Pancreas (tissue), 10 donors: ENCODE results near the gene PACRG. TPM values are rescaled to one million over a fixed set of nuclear protein-coding genes. Genes with fewer than 3 reads are reported as not detected.

Source experiments
- ATAC-seq, 4 donors: fragments of 200-7000 bp; cut with Tn5 transposase; one replicate each; pipeline versions ENCODE4 v1.8.0 to v1.9.1; 2020; ENCODE audit warnings: mild to moderate bottlenecking in 4 of 4, moderate library complexity in 4 of 4
- DNase-seq, 6 donors: peaks; one replicate each; pipeline ENCODE4 v3.0.0-alpha.2; 2020
- FAIRE-seq: peaks from 2 replicates; lab custom pipeline; 2012; peaks lifted over from hg19 to GRCh38; lab: Jason Lieb, UNC
- H3K27ac ChIP-seq, 4 donors: fragments of 200-600 bp; sonication (generic); 1 replicate in 3 of 4; 2 replicates in 1 of 4; pipeline versions ENCODE4 v1.5.0 to v1.8.0; 2020
- H3K27me3 ChIP-seq, 4 donors: fragments of 200-600 bp; one replicate each; pipeline ENCODE4 v1.8.0; 2021
- H3K36me3 ChIP-seq, 3 donors: fragments of 200-600 bp; sonication (generic) in 1 of 3; one replicate each; pipeline versions ENCODE4 v1.5.0 to v1.8.0; 2020 to 2021
- H3K4me1 ChIP-seq, 3 donors: fragments of 200-600 bp; one replicate each; pipeline ENCODE4 v1.8.0; 2021
- H3K4me3 ChIP-seq, 4 donors: fragments of 200-600 bp; sonication (generic) in 2 of 4; one replicate each; pipeline versions ENCODE4 v1.5.0 to v1.8.0; 2020 to 2021
- H3K9me3 ChIP-seq, 4 donors: fragments of 200-600 bp; one replicate each; pipeline ENCODE4 v1.8.0; 2021
- CTCF ChIP-seq, 4 donors: fragments of 200-600 bp; sonication (generic) in 3 of 4; IDR thresholded peaks; one replicate each; pipeline versions ENCODE4 v1.5.0 to v1.8.0; 2021; ENCODE audit warnings: antibody characterized with exemption in 4 of 4
- WGBS, 2 donors: extraction: QIAGEN DNeasy Blood & Tissue Kit; methylation state at CpG; one replicate each; pipeline ENCODE4 v1.1.7; 2013; 5-methylcytosine and 5-hydroxymethylcytosine counted together
- intact Hi-C, 3 donors: fragments of 100-400 bp; cut with DNase I; formaldehyde crosslinking; loops; one replicate each; pipeline versions ENCODE4 v1.11.1 to v1.14.2; 2022
- polyA plus RNA-seq, 2 donors: library from polyadenylated mRNA; stranded (reverse); fragments of 200-250 nt; gene quantifications; one replicate each; pipeline ENCODE4 v1.2.3, GENCODE V29; 2013
- total RNA-seq, 6 donors: library from RNA; stranded (reverse); fragmentation: NEBNext Ultra II Directional in 4 of 6; extraction: Animal tissue kit (Norgen Biotek cat#: 25700) in 4 of 6; gene quantifications; one replicate each; pipeline versions ENCODE4 v1.2.1 to v1.2.4, GENCODE V29; 2021 to 2023
- donor health status: healthy with polysubstance abuse.
- donor health status: DM: no; HTN: no; CAD: no; lungs with moderate emphysema.
- donor health status: DM: no; HTN: no; CAD: no.
- donor health status: control.
- donor health status: control.
- donor health status: Bipolar disorder and iron deficiency.
- donor health status: DM: yes; HTN: yes; CAD: no.
- donor health status: DM: no; HTN: no; CAD: no.
- donor health status: DM: no; HTN: no; CAD: no.
- donor health status: DM: yes; HTN: yes; CAD: no.

Gene PACRG
- total and polyA plus RNA-seq, 8 donors = 2.5 to 7.1 (median 3.5) TPM

DNA sequence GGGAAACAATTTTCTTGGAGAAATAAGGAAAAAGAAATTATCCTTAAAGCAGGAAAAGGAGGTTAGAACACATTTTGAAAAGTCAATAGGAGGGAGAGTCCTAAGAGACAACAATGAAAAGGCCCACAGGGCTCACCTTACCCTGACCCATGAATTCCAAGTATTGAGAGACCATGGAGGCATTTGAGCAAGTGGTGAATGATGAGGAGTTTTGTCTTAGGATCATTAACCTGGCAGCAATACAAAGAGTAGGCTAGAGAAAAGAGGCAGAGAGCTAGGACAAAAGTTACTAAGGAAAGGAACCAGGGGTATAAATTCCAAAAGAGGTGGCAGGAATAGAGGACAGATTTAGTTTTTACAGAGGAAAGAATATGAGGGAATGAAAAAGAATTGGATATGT is 44.7 kb downstream of the PACRG start:
- no peak overlapping the region for H3K27ac ChIP-seq
- H3K36me3 ChIP-seq = no peaks in the 10 kb centered on the region
- H3K9me3 ChIP-seq = no peaks in the 10 kb centered on the region
- no peak for FAIRE-seq
- H3K4me1 ChIP-seq = no peaks in the 10 kb centered on the region
- ATAC-seq = no peak
- H3K27me3 ChIP-seq = no peaks in the 10 kb centered on the region
- no peak overlapping the region for H3K4me3 ChIP-seq
- no peak for DNase-seq
- intact Hi-C loops = no loop called here
- no peak for TF ChIP-seq CTCF (IDR thresholded peaks at IDR 0.05)

GRCh38 chr6:162773996-162774395 is 46.2 kb downstream of the PACRG start:
- no peak overlapping the region for H3K4me3 ChIP-seq
- FAIRE-seq (no peak), DNase-seq (no peak), ATAC-seq (no peak)
- intact Hi-C loops = no loop called here
- no peak for TF ChIP-seq CTCF (IDR thresholded peaks at IDR 0.05)
- H3K36me3 ChIP-seq = no peaks in the 10 kb centered on the region
- H3K9me3 ChIP-seq = no peaks in the 10 kb centered on the region
- WGBS, 2 donors = 88% methylated on average over 3 of the region's 3 CpGs
- no peaks in the 10 kb centered on the region for H3K4me1 ChIP-seq
- H3K27me3 ChIP-seq = no peaks in the 10 kb centered on the region
- H3K27ac ChIP-seq = no peak overlapping the region

GRCh38 chr6:162777091-162777490 is 49.3 kb downstream of the PACRG start:
- FAIRE-seq (no peak), DNase-seq (no peak), ATAC-seq (no peak)
- H3K27ac ChIP-seq = no peak overlapping the region
- H3K36me3 ChIP-seq = no peaks in the 10 kb centered on the region
- H3K4me1 ChIP-seq = no peaks in the 10 kb centered on the region
- WGBS, 2 donors = 87% methylated on average over 7 of the region's 7 CpGs
- no peak for TF ChIP-seq CTCF (IDR thresholded peaks at IDR 0.05)
- no peak overlapping the region for H3K4me3 ChIP-seq
- no peaks in the 10 kb centered on the region for H3K27me3 ChIP-seq
- intact Hi-C loops = no loop called here
- H3K9me3 ChIP-seq = no peaks in the 10 kb centered on the region

- FAIRE-seq = no peak
- no peak for DNase-seq
Observed at GRCh38 chr6:162778603-162779002, 50.8 kb downstream of the PACRG start.

More at GRCh38 chr6:162778603-162779002, 50.8 kb downstream of the PACRG start:
- Histone ChIP-seq H3K9me3 (no peaks in the 10 kb centered on the region), H3K27ac (no peak overlapping the region), H3K36me3 (no peaks in the 10 kb centered on the region), H3K4me3 (no peak overlapping the region), H3K4me1 (no peaks in the 10 kb centered on the region), H3K27me3 (no peaks in the 10 kb centered on the region)
- ATAC-seq = no peak
- 97 to 98% methylated on average over 8 of the region's 8 CpGs for WGBS, 2 donors
- intact Hi-C loops = no loop called here
- TF ChIP-seq CTCF (IDR thresholded peaks at IDR 0.05) = no peak
